ENCODE results near the gene RPS19. TPM values are rescaled to one million over a fixed set of nuclear protein-coding genes. Genes with fewer than 3 reads are reported as not detected.

RPS19 gene
- total and polyA plus RNA-seq, 10 of the 15 experiments (the other 5 are each of a cell fraction or from before 2014, with no cell fraction given), result 2,615 to 5,578 (median 4,127) TPM

DNA sequence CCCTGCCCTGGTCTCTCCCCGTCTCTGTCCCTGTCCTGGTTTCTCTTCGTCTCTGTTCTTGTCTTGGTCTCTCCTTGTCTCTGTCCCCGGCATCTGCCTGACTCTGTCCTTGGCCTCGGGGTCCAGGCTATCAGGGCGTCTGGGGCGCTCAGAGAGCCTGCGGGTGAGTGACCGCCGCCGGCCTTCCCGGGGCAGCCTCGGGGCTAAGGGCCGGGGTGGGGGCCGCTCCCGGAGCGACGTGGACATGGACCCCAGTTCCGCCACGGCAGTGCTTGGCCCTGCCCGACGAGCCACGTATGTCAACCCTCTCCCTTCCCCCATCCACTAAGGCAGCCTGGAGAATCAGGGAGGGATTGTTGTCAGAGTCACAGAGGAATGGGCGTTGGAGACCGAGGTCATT is 37.8 kb downstream of the RPS19 start:
- H2AFZ ChIP-seq (ENCODE audit: control insufficient read depth, low read depth, low read length), result no peak overlapping the region
- TF ChIP-seq SMAD5 (IDR thresholded peaks at IDR 0.05; ENCODE audit: low read depth) (no peak), POLR2A (IDR thresholded peaks at IDR 0.05; ENCODE audit: low read depth, low read length) (peak; percentile 28; the same call in 1 of the 2 replicates)
- FAIRE-seq, result no peak
- H3K9ac ChIP-seq (ENCODE audit: control insufficient read depth, insufficient read depth, low read length), result no peak overlapping the region
- no peaks in the 10 kb centered on the region for H4K20me1 ChIP-seq (ENCODE audit: control insufficient read depth, insufficient read depth)
- ChIA-PET CTCF (interaction anchor here (0.5 kb wide), 1 partner anchor 36 kb away, joined by 4 read pairs; no protein-coding TSS in a partner anchor), POLR2A (interaction anchor here (0.5 kb wide), 1 partner anchor 441 kb away, joined by 10 read pairs; no protein-coding TSS in a partner anchor), RAD21 (ENCODE audit: unreplicated experiment) (no interaction called here), SMC1A (ENCODE audit: uncharacterized antibody, unreplicated experiment) (no interaction called here)
- peaks cover 14 to 28% of the 10 kb centered on the region in 2 experiments; a peak in 3 of 4 replicates for H3K36me3 ChIP-seq (ENCODE audit: control insufficient read depth in 2 of 2, insufficient read depth in 2 of 2, low read length in 1 of 2)
- ATAC-seq, result no peak
- H3K27ac ChIP-seq (ENCODE audit: control insufficient read depth, insufficient read depth), result no peak overlapping the region
- 98% methylated on average over 24 of the region's 24 CpGs for WGBS (ENCODE audit: insufficient coverage, insufficient replicate concordance, low lambda C conversion rate, missing lambda C conversion rate)
- H3K4me1 ChIP-seq (ENCODE audit: control insufficient read depth, insufficient read depth, low read length), result no peaks in the 10 kb centered on the region
- no peaks in the 10 kb centered on the region for H3K9me3 ChIP-seq (replicated peaks; ENCODE audit: control insufficient read depth, insufficient read depth, low read length)
- no peaks in the 10 kb centered on the region for H3K27me3 ChIP-seq (replicated peaks in 1 of 2; ENCODE audit: control insufficient read depth in 2 of 2, insufficient read depth in 2 of 2, low read length in 1 of 2)
- BruUV-seq (replicated peaks), result TSS peak; percentile 87
- in situ Hi-C loops (cut with MboI), result no loop called here
- intact Hi-C loops (cut with micrococcal nuclease; ENCODE audit: unreplicated experiment), result no loop called here
- H3K4me3 ChIP-seq, result no peak overlapping the region
- no peaks in the 10 kb centered on the region for H3K79me2 ChIP-seq (ENCODE audit: control insufficient read depth, insufficient read depth, low read length)
- no peak overlapping the region for H3K4me2 ChIP-seq (ENCODE audit: control insufficient read depth, insufficient read depth)
- no peak for DNase-seq (ENCODE audit: low read depth, low spot score)

DNA sequence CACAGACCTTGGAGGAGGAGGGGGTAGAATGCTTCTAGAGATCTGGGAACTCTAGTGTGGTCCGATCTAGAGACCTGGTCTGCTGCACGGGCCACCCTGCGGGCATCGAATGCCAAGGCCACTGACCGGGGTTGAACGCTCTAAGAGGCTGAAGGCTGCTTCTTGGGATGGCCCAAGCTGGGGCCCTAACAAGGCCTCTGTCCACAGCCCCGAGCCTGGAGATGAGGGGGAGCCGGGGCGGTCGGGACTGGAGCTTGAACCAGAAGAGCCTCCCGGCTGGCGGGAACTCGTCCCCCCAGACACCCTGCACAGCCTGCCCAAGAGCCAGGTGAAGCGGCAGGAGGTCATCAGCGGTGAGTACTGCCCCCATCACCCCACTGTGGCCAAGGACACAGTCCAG is 38.2 kb downstream of the RPS19 start:
- Histone ChIP-seq H3K79me2 (ENCODE audit: control insufficient read depth, insufficient read depth, low read length) (no peaks in the 10 kb centered on the region), H3K4me3 (no peak overlapping the region), H4K20me1 (ENCODE audit: control insufficient read depth, insufficient read depth) (no peaks in the 10 kb centered on the region), H3K4me2 (ENCODE audit: control insufficient read depth, insufficient read depth) (no peak overlapping the region), H3K9me3 (replicated peaks; ENCODE audit: control insufficient read depth, insufficient read depth, low read length) (no peaks in the 10 kb centered on the region), H3K27me3 (replicated peaks in 1 of 2; ENCODE audit: control insufficient read depth in 2 of 2, insufficient read depth in 2 of 2, low read length in 1 of 2) (no peaks in the 10 kb centered on the region), H3K36me3 (ENCODE audit: control insufficient read depth in 2 of 2, insufficient read depth in 2 of 2, low read length in 1 of 2) (peaks cover 15 to 28% of the 10 kb centered on the region in 2 experiments; a peak in 3 of 4 replicates), H3K27ac (ENCODE audit: control insufficient read depth, insufficient read depth) (no peak overlapping the region), H2AFZ (ENCODE audit: control insufficient read depth, low read depth, low read length) (no peak overlapping the region), H3K9ac (ENCODE audit: control insufficient read depth, insufficient read depth, low read length) (no peak overlapping the region), H3K4me1 (ENCODE audit: control insufficient read depth, insufficient read depth, low read length) (no peaks in the 10 kb centered on the region)
- ChIA-PET POLR2A (interaction anchor here (0.5 kb wide), 1 partner anchor 441 kb away, joined by 10 read pairs; no protein-coding TSS in a partner anchor), CTCF (no interaction called here), SMC1A (ENCODE audit: uncharacterized antibody, unreplicated experiment) (no interaction called here), RAD21 (ENCODE audit: unreplicated experiment) (no interaction called here)
- no peak for DNase-seq (ENCODE audit: low read depth, low spot score)
- no peak for FAIRE-seq
- TF ChIP-seq EGR1 (IDR thresholded peaks at IDR 0.05; ENCODE audit: borderline replicate concordance in 1 of 2, low read depth in 2 of 2, low read length in 2 of 2) (no peak), CREM (IDR thresholded peaks at IDR 0.05; ENCODE audit: low read depth) (no peak), ZZZ3 (IDR thresholded peaks at IDR 0.05; ENCODE audit: control insufficient read depth, insufficient read length, low read depth) (no peak), RUNX3 (IDR thresholded peaks at IDR 0.05; ENCODE audit: low read length) (no peak), SMAD5 (IDR thresholded peaks at IDR 0.05; ENCODE audit: low read depth) (no peak), IRF4 (IDR thresholded peaks at IDR 0.05; ENCODE audit: low read depth, low read length) (no peak), RBBP5 (conservative IDR thresholded peaks at IDR 0.05) (no peak), HSF1 (IDR thresholded peaks at IDR 0.05; ENCODE audit: low read depth, low read length) (no peak)
- TF ChIP-seq, protein P1, sequence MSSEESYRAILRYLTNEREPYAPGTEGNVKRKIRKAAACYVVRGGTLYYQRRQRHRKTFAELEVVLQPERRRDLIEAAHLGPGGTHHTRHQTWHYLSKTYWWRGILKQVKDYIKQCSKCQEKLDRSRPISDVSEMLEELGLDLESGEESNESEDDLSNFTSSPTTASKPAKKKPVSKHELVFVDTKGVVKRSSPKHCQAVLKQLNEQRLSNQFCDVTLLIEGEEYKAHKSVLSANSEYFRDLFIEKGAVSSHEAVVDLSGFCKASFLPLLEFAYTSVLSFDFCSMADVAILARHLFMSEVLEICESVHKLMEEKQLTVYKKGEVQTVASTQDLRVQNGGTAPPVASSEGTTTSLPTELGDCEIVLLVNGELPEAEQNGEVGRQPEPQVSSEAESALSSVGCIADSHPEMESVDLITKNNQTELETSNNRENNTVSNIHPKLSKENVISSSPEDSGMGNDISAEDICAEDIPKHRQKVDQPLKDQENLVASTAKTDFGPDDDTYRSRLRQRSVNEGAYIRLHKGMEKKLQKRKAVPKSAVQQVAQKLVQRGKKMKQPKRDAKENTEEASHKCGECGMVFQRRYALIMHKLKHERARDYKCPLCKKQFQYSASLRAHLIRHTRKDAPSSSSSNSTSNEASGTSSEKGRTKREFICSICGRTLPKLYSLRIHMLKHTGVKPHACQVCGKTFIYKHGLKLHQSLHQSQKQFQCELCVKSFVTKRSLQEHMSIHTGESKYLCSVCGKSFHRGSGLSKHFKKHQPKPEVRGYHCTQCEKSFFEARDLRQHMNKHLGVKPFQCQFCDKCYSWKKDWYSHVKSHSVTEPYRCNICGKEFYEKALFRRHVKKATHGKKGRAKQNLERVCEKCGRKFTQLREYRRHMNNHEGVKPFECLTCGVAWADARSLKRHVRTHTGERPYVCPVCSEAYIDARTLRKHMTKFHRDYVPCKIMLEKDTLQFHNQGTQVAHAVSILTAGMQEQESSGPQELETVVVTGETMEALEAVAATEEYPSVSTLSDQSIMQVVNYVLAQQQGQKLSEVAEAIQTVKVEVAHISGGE (CRISPR knock-in tag; IDR thresholded peaks at IDR 0.05), result no peak
- intact Hi-C loops (cut with micrococcal nuclease; ENCODE audit: unreplicated experiment), result no loop called here
- no TSS peak for BruUV-seq (replicated peaks)
- in situ Hi-C loops (cut with MboI), result no loop called here
- 98% methylated on average over 14 of the region's 15 CpGs for WGBS (ENCODE audit: insufficient coverage, insufficient replicate concordance, low lambda C conversion rate, missing lambda C conversion rate)
- no peak for ATAC-seq

All from GM12878 (cell line).